Measurements from ENCODE around the gene SLC17A5. TPM values are rescaled to one million over a fixed set of nuclear protein-coding genes. Genes with fewer than 3 reads are reported as not detected.
"Not testable (repeated sequence)": the region's sequence is repeated elsewhere in the genome, so short reads cannot be mapped to it uniquely, and the experiment has no call there.

SLC17A5 gene
- total RNA-seq, 1 donor from 2014 or later: 13.7 TPM

GRCh38 chr6:73688351-73688750 lies 34.6 kb upstream of the SLC17A5 start:
- Mint-ChIP-seq H3K4me3 (no peak overlapping the region), H3K4me1 (no peaks in the 10 kb centered on the region), H3K27me3 (ENCODE audit: insufficient read depth, low read depth) (peaks cover 2% of the 10 kb centered on the region), H3K27ac (no peak overlapping the region), H3K9me3 (peaks cover 14% of the 10 kb centered on the region), H3K36me3 (no peaks in the 10 kb centered on the region)
- Histone ChIP-seq H3K9ac (no peak overlapping the region), H2AFZ (replicated peaks) (peak overlapping the region; percentile 54), H3K27ac (no peak overlapping the region), H3K79me2 (ENCODE audit: low read depth) (no peaks in the 10 kb centered on the region), H4K20me1 (ENCODE audit: low read depth) (no peaks in the 10 kb centered on the region), H3K36me3 (no peaks in the 10 kb centered on the region), H3K27me3 (no peaks in the 10 kb centered on the region), H3K4me3 (no peak overlapping the region), H3K4me1 (no peaks in the 10 kb centered on the region), H3K4me2 (no peak overlapping the region), H3F3A (ENCODE audit: low read depth) (no peaks in the 10 kb centered on the region), H3K9me3 (ENCODE audit: low read depth) (no peaks in the 10 kb centered on the region)
- no peak for TF ChIP-seq CTCF (IDR thresholded peaks at IDR 0.05)
- no peak for TF ChIP-seq EZH2 (IDR thresholded peaks at IDR 0.05)
- no peak for TF ChIP-seq EZH2phosphoT487 (IDR thresholded peaks at IDR 0.05)
- peak; percentile 23 for DNase-seq (ENCODE audit: low spot score)

GRCh38 chr6:73683574-73683973 lies 29.8 kb upstream of the SLC17A5 start:
- H3F3A ChIP-seq (ENCODE audit: low read depth); H3K4me2 ChIP-seq; H3K27me3 ChIP-seq; H3K36me3 Mint-ChIP-seq; H3K27ac Mint-ChIP-seq; H3K4me1 Mint-ChIP-seq; H3K79me2 ChIP-seq (ENCODE audit: low read depth); H3K9me3 ChIP-seq (ENCODE audit: low read depth); H3K4me3 Mint-ChIP-seq; H3K27ac ChIP-seq; H3K27me3 Mint-ChIP-seq (ENCODE audit: insufficient read depth, low read depth); H3K36me3 ChIP-seq; H2AFZ ChIP-seq (replicated peaks); H3K4me3 ChIP-seq; H3K9ac ChIP-seq; H4K20me1 ChIP-seq (ENCODE audit: low read depth); DNase-seq (ENCODE audit: low spot score); H3K4me1 ChIP-seq: not testable (repeated sequence)
- peaks cover 22% of the 10 kb centered on the region for H3K9me3 Mint-ChIP-seq

GRCh38 chr6:73680289-73680918 lies 26.6 kb upstream of the SLC17A5 start:
- Histone ChIP-seq H3F3A (ENCODE audit: low read depth) (no peaks in the 10 kb centered on the region), H3K9me3 (ENCODE audit: low read depth) (no peaks in the 10 kb centered on the region), H3K27ac (no peak overlapping the region), H3K79me2 (ENCODE audit: low read depth) (no peaks in the 10 kb centered on the region), H3K27me3 (no peaks in the 10 kb centered on the region), H3K4me1 (no peaks in the 10 kb centered on the region), H3K4me3 (no peak overlapping the region), H3K4me2 (no peak overlapping the region), H3K36me3 (no peaks in the 10 kb centered on the region), H4K20me1 (ENCODE audit: low read depth) (no peaks in the 10 kb centered on the region), H2AFZ (replicated peaks) (no peak overlapping the region), H3K9ac (no peak overlapping the region)
- no peak for DNase-seq (ENCODE audit: low spot score)
- H3K9me3 Mint-ChIP-seq: peaks cover 22% of the 10 kb centered on the region
- no peak for TF ChIP-seq EZH2 (IDR thresholded peaks at IDR 0.05)
- TF ChIP-seq EZH2phosphoT487 (IDR thresholded peaks at IDR 0.05): no peak
- TF ChIP-seq CTCF (IDR thresholded peaks at IDR 0.05): no peak
- no peak overlapping the region for H3K4me3 Mint-ChIP-seq
- H3K36me3 Mint-ChIP-seq: no peaks in the 10 kb centered on the region
- H3K27ac Mint-ChIP-seq: no peak overlapping the region
- H3K27me3 Mint-ChIP-seq (ENCODE audit: insufficient read depth, low read depth): no peaks in the 10 kb centered on the region
- no peaks in the 10 kb centered on the region for H3K4me1 Mint-ChIP-seq

GRCh38 chr6:73679846-73680245 lies 26.1 kb upstream of the SLC17A5 start:
- not testable (repeated sequence) for H3K4me3 ChIP-seq; H3K9ac ChIP-seq; H3K4me3 Mint-ChIP-seq; H3K79me2 ChIP-seq (ENCODE audit: low read depth); H3K27ac ChIP-seq; H3K27ac Mint-ChIP-seq; H3K4me2 ChIP-seq; H3F3A ChIP-seq (ENCODE audit: low read depth); H3K27me3 Mint-ChIP-seq (ENCODE audit: insufficient read depth, low read depth); H4K20me1 ChIP-seq (ENCODE audit: low read depth); DNase-seq (ENCODE audit: low spot score); H3K27me3 ChIP-seq; H3K36me3 ChIP-seq; H2AFZ ChIP-seq (replicated peaks); H3K4me1 ChIP-seq; H3K36me3 Mint-ChIP-seq; H3K4me1 Mint-ChIP-seq; H3K9me3 ChIP-seq (ENCODE audit: low read depth)
- peaks cover 22% of the 10 kb centered on the region for H3K9me3 Mint-ChIP-seq
